NCI-H2107 (cell line): Measurements from ENCODE around the gene LAGE3.

Experiments used
- DNase-seq: peaks from one replicate; lab custom pipeline; 2025; lab: John Stamatoyannopoulos, UW

LAGE3 gene

DNA sequence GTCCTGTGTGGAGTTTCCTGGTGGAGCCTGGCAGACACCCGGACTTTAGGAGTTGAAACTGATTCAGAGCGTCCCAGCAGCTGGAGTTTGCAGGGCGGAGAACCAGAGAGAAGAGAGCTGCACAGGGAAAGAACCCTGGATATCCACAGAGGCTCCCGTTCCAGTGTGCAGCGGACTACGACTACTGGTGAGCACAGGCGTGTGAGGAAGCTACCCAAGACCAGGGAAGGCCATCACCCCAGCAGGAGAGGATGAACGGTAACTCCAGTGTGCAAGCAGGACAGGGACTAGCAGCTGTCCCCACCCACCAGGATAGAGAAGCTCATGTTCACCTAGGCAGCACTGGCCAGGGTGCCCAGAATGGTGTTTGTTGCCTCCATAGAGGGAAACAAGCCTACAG is 2.3 kb downstream of the LAGE3 start:
- DNase-seq = no peak

DNA sequence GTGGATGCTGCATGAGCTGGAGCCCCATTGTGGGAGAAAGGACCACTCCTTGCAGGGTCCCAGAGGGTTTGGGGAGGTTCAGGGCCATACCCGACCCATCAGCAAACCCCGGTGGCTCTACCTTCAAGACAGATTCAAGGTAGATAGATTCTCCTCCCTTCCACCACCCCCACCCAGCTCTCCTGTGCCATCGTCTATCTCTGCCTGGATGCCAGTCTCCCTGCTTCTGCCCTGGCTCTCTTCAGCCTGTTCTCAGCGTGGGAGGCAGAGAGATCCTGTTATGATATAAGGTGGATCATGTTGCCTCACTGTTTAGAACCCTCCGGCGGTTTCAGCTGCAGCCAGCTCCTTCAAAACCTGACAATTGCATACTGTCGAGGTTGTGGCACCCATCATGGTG is 5.4 kb downstream of the LAGE3 start:
- no peak for DNase-seq

DNA sequence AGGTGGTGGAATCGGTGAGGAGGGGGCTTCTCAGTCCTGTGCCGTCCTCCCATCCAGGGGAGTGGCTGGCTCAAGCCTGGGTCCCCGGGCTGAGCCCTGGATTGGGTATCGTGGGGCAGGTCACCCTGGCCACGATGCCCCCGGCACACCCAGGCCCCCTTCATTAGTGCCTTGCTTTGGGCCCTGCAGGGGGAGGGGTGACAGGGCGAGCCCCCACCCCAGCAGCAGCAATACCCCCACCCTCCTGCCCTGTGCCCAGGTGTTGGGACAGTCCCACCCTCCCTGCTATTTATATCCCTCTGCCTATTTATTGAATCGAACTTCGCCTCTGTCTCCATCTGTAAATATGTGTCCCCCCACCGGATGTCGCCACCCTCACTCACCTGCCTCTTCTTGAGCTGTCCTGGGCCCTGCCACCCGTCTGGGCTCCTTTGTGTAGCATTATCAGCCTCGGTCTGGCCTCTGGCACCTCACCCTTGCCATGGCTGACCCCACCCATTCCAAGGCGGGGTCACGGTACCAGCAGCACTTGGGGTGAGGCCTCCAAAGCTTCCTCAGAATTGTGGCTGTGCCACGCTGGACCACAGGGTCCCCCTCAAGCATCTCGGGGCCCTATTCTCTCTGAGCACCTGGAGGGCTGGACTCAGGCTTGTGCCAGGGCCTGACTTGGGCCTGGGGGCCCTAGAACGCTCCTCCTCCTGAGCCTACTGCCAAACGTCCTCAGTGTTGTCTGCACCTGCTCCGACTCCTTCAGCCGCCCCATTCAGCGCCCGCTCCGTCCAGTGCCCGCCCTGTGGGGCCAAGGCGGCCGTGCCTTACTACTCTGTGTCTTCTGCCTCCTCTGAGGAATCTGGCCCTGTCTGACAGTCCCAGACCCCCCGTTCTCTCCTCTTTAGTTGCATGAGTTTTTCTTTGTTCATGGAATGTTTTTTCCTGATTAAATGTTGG is 6.1 kb downstream of the LAGE3 start:
- no peak for DNase-seq

DNA sequence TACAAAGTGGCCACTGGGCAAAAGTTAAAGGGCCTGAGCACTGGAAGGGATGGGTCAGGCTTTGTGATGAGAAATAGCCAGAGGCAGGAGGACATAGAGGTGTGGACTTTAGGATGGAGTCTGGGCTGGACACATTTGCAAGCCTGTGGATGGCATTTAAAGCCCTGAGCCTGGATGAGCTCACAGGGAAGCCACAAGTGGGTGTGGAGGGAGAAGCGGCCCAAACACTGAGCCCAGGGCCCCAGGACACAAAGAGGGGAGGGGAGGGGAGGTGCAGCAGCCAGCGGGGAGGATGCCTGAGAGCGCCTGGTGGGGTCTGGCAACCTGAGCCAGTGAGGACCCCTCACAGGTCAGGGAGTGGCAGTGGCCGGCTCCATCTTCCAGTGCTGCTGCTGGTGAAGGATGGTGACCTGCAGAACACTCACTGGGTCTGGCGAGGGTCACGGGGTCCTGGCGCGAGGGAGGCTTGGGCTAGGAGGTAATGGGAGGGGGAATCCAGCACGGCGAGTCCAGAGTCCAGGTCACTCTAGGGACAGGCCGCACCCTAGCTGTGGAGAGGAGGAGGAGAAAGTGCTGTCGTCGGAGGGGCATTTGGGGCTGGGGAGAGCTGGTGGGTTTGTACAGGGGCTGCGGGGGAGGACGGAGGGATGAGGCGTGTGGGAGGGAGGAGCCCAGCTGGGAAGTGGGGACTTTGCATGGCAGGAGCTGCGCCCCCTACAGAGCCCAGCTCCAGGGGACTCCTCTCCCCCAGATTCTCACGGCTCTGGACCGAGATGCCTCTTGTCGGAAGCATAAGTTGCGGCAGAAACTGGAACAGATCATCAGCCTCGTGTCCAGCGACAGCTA is 7.0 kb downstream of the LAGE3 start:
- no peak for DNase-seq

DNA sequence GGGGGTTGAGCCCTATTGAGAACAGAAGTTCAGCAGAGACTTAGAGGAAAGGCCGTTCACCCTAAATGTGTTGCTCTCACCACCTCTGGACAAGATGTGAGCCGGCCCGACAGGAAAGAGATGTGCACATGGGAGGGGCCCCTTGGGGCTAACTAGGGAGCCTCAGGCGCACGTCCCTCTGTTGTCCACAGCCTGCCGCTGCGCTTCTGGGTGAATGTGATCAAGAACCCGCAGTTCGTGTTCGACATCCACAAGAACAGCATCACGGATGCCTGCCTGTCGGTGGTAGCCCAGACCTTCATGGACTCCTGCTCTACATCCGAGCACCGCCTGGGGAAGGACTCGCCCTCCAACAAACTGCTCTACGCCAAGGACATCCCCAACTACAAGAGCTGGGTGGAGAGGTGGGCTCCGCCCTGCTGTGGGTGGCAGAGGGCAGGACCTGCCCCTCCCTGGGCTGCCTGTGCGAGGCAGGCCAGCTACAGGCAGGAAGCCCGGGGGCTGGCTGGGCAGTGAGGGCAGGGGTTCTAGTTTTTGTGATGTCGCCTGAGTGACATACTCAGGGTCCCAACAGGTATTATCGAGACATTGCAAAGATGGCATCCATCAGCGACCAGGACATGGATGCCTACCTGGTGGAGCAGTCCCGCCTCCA is 8.0 kb downstream of the LAGE3 start:
- DNase-seq = no peak

DNA sequence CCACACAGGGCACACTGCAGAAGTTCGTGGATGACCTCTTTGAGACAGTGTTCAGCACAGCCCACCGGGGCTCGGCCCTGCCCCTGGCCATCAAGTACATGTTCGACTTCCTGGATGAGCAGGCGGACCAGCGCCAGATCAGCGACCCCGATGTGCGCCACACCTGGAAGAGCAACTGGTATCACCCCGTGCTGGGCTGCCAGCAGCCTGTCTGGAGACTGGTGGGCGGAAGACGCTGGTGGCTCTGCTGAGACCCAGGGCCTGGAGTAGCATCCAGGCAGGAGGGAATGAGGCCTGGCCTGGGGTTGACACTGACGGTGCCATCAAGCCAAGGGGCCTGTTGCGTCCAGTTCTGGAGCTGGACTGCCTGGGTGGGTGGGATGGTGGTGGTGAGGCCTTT is 8.6 kb downstream of the LAGE3 start:
- no peak for DNase-seq

DNA sequence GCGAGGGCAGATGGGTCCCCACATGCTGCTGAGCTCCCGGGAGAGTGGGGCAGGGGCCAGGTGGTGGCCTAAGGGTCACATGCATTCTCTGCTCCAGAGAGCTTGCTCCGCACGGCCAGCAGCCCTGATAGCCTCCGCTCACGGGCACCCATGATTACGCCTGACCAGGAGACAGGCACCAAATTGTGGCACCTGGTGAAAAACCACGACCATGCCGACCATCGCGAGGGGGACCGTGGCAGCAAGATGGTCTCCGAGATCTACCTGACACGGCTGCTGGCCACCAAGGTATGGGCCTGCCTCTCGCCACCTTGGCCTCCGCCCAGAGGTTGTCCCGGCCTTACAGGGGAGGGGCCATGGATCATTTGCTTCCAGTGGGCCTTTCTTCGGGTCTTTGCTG is 9.2 kb downstream of the LAGE3 start:
- DNase-seq = no peak

DNA sequence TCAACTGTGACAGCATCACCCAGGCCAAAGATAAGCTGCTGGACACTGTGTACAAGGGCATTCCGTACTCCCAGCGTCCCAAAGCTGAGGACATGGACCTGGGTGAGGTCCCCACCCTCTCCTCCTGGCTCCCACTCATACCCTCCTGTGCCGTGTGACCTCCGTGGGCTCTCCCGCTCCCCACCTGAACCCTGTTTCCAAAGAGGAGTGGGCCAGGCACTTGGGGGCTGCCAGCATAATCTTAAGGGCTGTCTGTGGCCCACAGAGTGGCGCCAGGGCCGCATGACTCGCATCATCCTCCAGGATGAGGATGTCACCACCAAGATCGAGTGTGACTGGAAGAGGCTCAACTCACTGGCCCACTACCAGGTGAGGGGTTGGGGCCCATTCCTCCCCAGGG is 10.0 kb downstream of the LAGE3 start:
- DNase-seq = no peak

DNA sequence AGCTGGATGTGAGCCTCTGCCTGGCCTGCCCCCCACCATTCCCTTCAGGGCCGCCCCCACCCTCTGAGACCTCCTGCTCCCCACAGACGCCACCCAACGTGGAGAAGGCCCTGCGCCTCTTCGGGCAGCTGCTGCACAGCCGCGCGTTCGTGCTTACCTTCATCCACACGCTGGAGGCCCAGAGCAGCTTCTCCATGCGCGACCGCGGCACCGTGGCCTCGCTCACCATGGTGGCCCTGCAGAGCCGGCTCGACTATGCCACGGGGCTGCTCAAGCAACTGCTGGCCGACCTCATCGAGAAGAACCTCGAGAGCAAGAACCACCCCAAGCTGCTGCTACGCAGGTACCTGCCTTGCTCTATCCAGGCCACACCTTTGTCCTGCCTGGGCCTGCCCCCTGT is 10.9 kb downstream of the LAGE3 start:
- DNase-seq = no peak

DNA sequence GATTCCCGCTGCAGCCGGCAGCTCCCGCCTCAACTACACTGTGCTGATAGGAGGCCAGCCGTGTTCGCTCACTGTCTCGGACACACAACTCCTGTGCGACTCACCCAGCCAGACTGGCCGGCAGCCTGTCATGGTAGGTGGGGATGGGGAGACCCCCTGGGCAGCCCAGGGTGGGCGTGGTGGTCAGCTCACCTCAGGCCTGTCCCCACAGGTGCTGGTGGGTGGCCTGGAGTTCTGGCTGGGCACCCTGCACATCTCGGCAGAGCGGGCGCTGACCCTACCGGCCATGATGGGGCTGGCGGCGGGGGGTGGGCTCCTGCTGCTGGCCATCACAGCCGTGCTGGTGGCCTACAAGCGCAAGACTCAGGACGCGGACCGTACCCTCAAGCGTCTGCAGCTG is 11.5 kb downstream of the LAGE3 start:
- no peak for DNase-seq

DNA sequence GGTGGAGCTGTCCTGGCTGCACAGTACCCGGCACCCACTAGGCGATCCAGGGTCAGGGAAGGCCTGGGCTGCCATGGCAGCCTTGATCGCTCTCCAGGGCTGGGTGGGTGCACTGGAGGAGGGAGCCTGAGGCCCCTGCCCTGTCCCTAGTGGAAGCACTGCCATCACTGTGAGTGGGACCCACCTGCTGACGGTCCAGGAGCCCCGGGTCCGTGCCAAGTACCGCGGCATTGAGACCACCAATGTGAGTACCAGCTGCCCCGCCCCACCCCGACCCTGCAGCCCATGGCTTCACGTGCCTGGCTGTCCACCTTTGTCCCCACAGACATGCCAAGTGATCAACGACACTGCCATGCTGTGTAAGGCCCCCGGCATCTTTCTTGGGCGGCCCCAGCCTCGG is 12.2 kb downstream of the LAGE3 start:
- no peak for DNase-seq

DNA sequence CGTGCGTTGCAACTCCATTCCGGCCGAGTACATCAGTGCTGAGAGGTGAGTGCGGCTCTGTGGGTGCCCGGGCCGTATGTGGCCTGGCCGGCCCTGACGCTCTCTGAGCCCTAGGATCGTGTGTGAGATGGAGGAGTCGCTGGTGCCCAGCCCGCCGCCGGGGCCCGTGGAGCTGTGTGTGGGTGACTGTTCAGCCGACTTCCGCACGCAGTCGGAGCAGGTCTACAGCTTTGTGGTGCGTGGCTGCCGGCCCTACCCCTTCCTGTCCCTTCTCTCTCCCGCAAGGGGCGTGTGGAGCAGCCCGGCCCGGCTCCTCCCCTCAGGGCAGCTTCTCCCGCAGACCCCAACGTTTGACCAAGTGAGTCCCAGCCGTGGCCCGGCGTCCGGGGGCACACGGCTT is 13.0 kb downstream of the LAGE3 start:
- DNase-seq = no peak

DNA sequence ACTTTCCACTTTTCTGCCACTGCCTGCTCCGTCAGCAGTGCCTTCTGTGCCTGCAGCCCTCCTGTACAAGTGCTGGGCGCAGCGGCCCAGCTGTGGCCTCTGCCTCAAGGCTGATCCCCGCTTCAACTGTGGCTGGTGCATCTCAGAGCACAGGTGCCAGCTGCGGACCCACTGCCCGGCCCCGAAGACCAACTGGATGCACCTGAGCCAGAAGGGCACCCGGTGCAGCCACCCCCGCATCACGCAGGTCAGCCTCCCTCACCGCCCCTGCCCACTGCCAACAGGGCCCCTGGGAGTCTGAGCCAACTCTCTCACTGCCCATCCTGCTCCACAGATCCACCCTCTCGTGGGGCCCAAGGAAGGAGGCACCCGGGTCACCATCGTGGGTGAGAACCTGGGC is 13.5 kb downstream of the LAGE3 start:
- no peak for DNase-seq

DNA sequence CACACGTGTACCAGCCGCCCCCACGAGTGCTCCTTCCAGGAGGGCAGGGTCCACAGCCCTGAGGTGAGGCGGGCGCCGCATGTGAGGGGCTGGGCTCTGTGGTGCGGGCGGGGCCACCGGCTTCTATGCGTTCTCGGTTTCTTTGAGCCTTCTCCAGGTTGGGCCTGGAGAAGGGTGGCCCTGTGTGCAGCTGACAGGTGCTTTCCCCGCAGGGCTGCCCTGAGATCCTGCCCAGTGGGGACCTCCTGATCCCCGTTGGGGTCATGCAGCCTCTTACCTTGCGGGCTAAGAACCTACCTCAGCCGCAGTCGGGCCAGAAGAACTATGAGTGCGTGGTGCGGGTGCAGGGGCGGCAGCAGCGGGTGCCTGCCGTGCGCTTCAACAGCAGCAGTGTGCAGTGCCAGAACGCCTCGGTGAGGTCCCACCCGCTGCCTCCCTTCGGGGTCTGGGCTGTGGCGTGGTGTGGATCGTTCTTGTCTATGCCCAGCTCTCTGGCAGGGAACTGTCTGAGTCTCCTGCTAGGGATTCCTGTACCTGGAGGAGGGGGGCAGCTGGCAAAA is 14.2 kb downstream of the LAGE3 start:
- DNase-seq = no peak

DNA sequence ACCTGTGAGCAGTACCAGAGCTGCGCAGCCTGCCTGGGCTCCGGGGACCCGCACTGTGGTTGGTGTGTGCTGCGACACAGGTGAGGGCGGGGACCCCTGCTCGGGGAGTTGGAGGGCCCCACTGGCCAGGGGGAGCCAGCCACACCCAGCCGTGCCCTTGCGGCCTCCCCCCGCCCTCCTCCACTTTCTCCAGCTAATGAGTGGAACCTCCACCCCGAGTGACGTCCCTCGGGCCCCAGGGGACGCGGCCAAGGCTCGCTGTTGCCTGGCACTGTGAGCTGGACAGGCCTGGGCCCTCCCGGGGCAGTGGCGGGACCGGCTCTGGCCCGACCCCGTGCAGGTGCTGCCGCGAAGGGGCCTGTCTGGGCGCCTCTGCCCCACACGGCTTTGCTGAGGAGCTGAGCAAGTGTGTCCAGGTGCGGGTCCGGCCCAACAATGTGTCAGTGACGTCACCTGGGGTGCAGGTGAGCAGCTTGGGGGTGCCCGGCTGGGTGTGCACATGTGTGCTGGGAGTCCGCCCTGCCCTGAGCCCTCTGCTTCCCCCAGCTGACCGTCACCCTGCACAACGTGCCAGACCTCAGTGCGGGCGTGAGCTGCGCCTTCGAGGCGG is 15.4 kb downstream of the LAGE3 start:
- DNase-seq = no peak

DNA sequence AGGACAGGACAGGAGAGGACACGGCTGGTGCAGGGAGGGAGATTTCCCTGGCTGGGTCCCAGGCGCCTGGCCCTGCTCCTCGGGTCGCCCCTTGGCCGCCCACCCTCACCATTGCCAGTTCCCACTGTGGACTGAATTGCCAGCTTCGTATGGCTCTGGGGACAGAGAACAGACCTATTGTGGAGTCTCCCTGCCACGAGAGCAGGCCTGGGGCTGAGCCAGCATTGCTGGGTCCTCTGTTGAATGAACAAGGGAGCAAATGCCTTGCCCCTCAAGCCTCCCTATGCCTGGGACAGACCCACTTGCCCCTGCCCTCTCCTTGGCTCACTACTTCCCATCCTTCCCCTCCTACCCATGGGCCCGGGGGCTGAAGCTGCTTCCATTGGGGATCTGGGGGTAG is 16.7 kb downstream of the LAGE3 start:
- no peak for DNase-seq

DNA sequence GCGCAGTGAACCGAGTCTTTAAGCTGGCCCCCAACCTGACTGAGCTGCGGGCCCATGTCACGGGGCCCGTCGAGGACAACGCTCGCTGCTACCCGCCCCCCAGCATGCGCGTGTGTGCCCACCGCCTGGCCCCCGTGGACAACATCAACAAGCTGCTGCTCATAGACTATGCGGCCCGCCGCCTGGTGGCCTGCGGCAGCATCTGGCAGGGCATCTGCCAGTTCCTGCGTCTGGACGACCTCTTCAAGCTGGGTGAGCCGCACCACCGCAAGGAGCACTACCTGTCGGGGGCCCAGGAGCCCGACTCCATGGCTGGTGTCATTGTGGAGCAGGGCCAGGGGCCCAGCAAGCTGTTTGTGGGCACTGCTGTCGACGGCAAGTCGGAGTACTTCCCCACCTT is 18.8 kb downstream of the LAGE3 start:
- DNase-seq = no peak

DNA sequence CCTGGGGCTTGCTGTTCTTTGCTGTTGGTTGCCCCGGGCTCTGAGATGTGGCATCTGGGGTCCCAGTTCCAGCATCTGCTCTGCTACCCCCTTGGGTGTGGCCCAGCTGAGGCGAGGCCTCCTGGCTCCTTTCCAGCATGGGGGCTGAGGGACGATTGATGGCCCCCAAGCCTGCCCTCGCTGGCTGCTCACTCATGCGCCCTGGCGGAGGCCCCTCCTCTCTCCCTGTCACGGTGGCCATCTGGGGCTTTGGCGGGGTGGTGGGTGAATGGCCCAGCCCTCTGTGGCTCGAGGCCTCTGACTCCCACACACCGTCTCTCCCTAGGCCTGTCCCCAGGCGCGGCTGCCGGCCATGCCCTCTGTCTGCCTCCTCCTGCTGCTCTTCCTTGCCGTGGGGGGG is 19.2 kb downstream of the LAGE3 start:
- DNase-seq = no peak

DNA sequence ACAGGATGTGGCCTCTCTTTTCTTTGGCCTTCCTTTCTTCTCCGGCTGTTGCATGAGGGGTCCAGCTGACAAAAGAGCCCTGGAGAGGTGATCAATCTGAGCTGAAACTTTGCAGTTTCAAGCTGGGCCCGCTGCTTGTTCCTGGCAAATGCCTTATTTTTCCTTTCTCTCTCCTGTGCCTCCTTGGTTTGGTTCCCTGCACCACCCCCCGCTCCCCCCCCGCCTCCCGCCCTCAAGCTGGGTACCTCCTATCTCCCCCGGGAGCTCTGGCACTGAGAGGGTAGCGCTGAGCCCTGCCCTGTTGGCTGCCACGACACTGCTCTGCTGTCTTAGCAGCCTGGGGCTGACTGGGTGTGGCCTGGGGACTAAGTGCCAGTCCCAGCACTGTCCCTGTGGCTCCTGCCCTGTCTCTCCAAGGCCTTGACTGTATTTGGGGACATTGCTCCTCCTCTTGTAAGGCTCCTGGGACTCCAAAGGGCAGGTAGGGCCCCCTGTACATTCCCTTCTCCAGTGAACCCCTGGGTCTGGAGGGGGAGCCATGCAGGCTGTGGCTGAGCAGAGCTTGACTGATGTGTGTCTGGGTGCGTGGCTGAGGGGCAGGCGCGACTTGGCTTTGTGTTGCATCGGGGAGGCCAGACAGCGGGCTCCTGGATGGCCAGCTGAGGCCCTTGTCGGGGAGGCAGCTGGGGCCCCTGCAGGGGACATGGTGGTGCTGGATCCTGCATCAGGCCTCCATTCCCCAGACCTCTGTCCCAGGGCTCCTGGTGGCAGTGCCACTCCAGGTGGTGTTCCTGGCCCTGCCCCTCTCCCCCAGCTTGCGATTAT is 19.9 kb downstream of the LAGE3 start:
- no peak for DNase-seq

DNA sequence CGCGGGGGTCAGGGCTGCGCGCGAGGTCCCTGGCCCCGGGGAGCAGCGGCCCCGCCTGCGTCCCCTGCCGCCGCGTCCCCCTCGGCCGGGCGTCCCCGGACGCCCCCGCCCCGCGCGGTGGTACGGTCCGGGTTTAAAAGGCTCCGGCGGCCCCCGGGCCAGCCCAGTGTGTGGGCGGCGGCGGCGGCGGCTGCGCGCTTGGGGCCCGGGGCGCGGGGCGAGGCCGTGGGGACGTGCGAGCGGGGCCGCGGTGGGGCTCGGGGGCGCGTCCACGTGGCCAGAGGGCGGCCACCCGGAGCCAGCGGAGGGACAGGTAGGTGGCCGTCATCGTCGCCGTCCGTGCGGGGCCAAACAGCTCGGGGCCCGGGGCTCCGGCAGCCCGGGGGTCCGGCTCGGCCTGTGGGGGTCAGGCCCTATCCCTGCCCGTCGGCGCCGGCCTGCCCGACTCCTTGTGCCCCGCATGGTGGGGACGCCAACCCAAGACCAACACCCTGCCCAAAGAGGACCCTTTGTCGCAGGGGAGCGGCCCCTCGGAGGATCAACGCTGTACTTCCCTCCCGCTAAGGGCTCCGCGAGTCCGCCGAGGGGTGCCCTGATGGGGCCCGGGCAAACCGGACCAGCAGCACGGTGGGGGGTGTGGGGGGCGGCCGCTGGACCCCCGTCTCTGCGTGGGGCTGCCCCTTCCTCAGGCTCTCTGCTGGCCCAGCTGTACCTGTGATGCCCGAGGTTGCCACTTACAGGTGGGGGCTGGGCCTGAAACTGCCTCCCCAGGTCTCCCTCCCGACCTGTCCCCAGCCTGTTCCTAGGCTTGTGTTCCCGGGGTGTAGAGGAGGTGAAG is 20.7 kb downstream of the LAGE3 start, which contains the start of gene PLXNA3:
TSS of gene PLXNA3 (plus strand) at position 166 of the 838 bp plus-strand sequence. CDS start 1,903 bp downstream, outside the sequence.
- no peak for DNase-seq
